GM19193 (cell line): ENCODE results near the gene ZNF613.

Experiments
- POLR2A ChIP-seq: IDR thresholded peaks from 4 replicates; pipeline ENCODE4 v1.6.1; 2011; ENCODE audit not compliant: insufficient read depth, insufficient read length; ENCODE audit errors: extremely low read depth

Gene ZNF613

DNA sequence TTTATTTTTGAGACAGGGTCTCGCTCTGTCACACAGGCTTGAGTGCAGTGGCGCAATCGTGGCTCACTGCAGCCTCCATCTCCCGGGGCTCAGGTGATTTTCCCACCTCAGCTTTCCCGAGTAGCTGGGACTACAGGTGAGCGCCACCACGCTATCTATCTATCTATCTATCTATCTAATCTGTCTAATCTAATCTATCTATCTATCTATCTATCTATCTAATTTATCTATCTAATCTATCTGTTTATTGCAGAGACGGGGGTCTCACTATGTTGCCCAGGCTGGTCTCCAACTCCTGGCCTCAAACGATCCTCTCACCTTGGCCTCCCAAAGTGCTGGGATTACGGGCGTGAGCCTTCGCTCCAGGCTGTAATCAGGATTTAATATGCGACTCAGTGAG is 587 bp downstream of the ZNF613 start:
- no peak for TF ChIP-seq POLR2A

DNA sequence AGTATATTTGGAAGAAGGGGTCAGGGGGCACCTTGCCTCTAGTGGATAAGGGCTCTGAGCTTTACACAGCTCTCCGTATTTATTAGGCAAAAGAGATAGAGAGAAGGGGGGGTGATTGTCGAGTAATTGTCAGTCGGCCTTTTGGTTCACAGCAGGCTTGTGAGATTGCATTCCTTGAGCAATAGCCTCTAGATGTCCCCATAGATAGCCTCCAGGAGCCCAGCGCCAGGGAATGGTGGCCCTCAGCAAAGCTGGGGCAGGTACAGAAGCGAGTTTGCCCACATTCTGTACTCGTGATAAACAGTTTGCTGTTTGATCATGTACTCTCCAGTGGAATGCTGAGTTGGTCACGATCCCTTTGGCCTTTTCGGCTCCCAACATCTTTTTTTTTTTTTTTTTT is 4.6 kb downstream of the ZNF613 start:
- TF ChIP-seq POLR2A = no peak

DNA sequence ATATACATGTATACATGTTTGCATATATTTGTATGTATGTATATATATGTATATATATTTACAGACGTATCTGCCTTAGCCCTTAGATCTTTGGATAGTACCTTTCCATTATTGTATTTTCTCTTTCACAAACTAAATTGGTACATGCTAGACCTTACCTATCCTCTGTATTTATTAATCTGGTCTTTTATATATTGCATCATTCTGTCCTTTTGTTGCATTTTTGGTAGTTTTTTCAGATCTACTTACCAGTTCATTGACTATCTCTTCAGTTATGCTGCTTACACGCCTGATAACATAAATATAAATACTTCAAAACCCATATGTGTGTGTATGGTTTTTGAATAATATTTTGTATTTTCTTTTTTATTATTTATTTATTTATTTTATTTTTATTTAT is 11.7 kb downstream of the ZNF613 start:
- no peak for TF ChIP-seq POLR2A

- no peak for TF ChIP-seq POLR2A
Observed at GRCh38 chr19:51944798-51945552, 17.7 kb downstream of the ZNF613 start.

- TF ChIP-seq POLR2A = no peak
Observed at GRCh38 chr19:51946602-51947001, 19.3 kb downstream of the ZNF613 start.

DNA sequence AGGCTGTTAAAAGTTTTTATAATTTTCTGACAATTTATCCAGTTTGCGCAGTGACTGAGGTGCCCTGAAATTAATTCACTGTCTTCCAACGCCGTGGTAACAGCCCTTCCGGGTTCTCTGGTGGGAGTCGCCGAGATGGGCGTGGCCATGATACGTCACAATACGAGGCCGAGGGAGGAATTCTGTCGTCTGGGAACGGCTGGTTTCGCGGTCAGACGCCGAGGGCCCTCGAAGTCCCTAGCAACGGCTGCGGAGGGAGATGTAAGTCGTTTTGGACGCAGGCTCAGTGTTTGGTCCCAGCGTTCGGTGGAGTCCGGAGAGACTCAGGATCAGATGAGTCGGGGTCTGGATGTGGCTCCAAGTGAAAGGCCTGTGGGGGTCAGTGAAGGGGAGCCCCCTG is 21.7 kb downstream of the ZNF613 start:
- no peak for TF ChIP-seq POLR2A

DNA sequence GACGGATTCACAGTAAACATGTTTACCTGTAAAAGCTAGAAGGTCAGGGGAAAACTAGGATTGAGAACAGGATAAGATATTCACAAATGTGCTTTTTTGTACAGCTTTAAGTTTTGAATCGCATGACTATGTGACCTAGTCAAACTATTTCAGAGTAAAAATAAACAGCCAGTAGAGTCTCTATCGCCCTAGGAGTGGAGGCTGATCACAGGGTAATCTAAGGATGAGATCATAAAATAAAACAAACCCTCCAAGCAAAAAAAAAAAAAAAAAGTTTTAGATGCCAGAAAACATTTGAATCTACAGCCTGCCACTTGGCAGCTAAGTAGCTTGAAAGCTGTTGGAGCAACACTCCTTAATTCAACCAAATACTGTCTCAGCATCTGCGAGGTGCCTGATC is 32.5 kb downstream of the ZNF613 start:
- TF ChIP-seq POLR2A = no peak

- no peak for TF ChIP-seq POLR2A
Observed at GRCh38 chr19:51965583-51965982, 38.3 kb downstream of the ZNF613 start.

- TF ChIP-seq POLR2A = no peak
Observed at GRCh38 chr19:51970718-51971117, 43.4 kb downstream of the ZNF613 start.

- TF ChIP-seq POLR2A = no peak
Observed at GRCh38 chr19:51971624-51972023, 44.4 kb downstream of the ZNF613 start.

DNA sequence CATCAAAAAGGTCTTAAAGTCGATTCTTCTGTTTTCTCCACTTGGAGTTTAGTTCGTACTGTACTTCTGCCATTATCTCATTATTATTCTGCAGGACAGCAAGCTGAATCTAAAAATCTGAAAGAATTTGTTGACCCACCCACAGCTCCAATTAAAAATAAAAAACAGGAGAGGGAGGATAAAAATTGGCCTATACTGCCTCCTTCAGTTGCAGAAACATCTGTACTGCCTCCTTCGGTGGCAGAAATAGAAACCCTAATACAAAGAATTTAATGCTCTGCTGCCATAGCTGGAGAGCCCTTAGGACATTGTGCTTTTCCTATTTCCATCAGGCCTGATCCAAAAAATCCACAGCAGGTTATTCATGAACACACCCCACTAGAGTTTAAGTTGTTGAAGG is 49.6 kb downstream of the ZNF613 start:
- TF ChIP-seq POLR2A = no peak

DNA sequence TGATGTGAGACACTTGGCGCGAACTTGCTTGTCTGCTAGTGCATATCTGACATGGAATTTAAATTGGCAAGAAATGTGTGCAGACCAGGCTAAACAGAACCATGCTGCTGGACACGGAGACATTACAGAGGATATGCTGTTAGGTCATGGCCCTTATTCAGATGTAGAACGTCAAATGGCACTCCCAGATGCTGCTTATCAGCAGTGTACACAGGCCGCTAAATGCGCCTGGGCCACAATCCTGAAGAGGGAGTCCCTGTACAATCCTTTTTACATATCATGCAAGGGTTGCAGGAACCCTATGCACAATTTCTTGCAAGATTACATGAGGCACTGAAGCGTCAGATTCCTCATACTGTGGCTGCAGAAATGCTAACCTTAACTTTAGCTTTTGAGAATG is 50.1 kb downstream of the ZNF613 start:
- no peak for TF ChIP-seq POLR2A

DNA sequence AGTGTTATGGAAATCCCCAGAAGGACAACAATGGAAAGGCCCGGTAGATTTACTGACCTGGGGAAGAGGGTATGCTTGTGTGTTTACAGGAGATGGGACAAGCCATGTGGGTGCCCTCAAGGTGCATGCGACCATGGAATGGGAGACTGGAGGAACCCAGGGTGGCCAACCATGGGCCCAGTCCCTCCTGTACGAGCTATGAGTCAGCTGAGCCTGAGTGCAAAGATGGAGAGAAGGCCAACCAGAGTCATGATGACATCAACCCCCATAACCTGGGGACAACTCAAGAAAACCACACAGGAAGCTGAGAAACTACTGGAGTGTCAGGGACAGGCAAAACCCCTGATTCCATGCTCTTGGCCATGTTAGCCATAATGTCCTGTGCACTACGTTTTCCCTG is 51.6 kb downstream of the ZNF613 start:
- TF ChIP-seq POLR2A = no peak

DNA sequence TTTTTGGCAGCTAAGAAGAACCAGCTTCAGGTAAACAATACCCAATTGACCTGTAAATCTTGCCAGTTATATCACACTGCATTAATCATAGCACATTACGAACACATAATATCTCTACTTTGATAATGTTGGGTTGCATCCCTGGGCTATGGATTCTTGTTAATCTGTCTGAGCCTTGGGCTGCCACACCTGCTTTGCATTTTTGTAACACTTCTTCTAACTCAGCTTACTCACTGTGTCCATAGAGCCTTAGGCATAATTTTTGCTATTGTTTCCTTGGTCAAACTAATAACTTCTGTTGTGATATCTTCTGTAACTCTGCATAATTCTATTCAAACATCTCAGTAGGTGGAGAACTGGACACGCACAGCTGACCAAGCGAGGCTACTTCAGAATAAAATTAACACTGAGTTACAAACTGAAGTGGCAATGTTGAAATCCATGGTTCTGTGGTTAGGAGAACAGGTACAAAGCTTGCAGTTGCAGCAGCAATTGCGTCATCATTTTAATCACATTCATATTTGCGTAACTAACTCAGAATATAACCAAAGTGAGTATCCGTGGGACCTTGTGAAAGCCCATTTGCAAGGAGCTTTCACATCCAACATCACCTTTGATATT is 53.0 kb downstream of the ZNF613 start:
- no peak for TF ChIP-seq POLR2A

DNA sequence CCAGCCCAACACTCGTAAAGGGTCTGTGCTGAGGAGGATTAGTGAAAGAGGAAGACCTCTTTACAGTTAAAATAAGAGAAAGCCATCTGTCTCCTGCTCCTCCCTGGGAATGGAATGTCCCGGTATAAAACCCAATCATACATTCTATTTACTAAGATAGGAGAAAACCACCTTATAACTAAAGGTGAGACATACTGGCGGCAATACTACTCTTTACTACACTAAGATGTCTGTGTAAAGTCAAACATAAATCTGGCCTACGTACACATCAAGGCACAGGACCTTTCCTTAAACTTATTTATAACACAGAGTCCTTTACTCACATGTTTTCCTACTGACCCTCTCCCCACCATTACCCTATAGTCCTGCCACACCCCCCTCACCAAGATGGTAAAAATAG is 56.1 kb downstream of the ZNF613 start:
- no peak for TF ChIP-seq POLR2A
